NOMO-1 treated with dmso at 0.1 percent for 144 hours (cell line): Measurements from ENCODE around the gene EFCAB12.
"Not testable (repeated sequence)": the region's sequence is repeated elsewhere in the genome, so short reads cannot be mapped to it uniquely, and the experiment has no call there.

Experiments used
- DNase-seq: peaks from one replicate; lab custom pipeline; 2025; ENCODE audit not compliant: unreplicated experiment; lab: John Stamatoyannopoulos, UW

The EFCAB12 gene

DNA sequence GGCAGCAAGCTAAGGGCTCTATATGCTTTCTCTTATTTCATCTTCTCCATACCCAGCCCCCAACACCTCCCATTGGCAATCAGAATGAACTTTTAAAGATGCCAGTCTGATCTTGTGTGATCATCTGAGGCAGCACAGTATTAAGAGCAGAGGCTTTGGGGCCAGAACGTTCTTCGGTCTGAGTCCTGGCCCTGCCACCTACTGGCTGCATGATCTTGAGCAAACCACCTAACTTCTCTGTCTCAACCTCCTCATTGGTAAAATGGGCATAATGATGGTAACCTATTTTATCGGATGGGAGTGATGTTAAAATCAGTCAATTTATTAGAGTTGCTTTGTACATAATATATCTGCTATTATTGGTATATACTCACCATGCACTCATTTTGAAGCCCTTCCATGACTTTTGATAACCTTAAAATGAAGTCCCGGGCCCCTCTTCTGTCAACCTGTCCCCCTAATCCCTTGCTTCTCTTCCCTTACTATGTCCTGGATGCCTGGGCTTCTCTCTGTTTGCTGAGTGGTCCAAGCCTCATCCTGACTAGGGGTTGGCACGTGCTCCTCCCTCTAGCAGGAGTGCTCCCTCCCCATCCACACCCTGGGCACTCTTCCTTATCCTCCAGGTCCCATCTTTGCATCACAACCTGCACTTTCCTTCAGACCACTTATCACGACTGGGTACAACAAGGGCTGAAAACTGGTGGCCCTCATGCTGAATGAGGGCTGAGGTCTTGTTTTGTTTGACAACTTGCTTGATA is 6.3 kb downstream of the EFCAB12 start:
- DNase-seq = no peak

- no peak for DNase-seq
Observed at GRCh38 chr3:129421236-129421883, 7.1 kb downstream of the EFCAB12 start.

GRCh38 chr3:129419476-129419875 is 9.0 kb downstream of the EFCAB12 start:
- no peak for DNase-seq

- no peak for DNase-seq
Observed at GRCh38 chr3:129418041-129418973, 10.1 kb downstream of the EFCAB12 start.

- DNase-seq = no peak
Observed at GRCh38 chr3:129417326-129417725, 11.1 kb downstream of the EFCAB12 start.

- no peak for DNase-seq
Observed at GRCh38 chr3:129416415-129416814, 12.0 kb downstream of the EFCAB12 start.

DNA sequence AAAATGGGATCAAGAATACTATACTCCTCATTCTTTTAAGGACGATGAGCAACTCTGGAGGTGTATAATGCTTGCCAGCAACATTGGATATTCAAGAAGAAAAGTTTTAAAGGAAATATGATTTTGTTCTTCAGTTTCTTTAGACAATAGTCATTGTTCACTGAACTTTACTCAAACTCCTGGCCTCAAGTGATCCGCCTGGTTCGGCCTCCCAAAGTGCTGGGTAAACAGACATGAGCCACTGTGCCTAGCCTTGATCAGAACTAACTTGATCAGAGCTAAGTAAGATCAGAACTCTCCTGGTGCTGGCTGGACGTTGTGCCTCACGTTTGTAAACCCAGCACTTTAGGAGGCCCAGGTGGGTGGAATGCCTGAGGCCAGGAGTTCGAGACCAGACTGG is 12.6 kb downstream of the EFCAB12 start:
- no peak for DNase-seq

DNA sequence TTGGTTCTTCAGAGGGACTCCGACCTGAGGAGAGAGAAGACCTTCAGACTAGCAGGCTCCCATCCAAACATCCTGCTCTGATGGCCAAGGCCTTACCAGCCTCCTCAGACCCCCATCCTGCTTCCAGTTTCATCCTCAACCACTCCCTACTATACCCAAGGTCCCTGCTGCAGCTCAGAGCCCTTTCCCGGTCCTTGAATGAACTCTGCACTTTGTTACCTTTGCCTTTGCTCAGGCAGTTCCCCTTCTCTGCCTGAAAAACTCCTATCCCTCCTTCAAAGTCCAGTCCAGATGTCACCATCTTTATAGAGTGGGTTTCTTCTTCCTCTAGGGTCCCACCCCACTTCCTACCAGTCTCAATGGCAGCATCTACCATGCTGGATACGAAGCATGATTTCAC is 13.1 kb downstream of the EFCAB12 start:
- DNase-seq = no peak

GRCh38 chr3:129413687-129414506 is 14.5 kb downstream of the EFCAB12 start:
- no peak for DNase-seq

GRCh38 chr3:129413238-129413637 is 15.2 kb downstream of the EFCAB12 start:
- not testable (repeated sequence) for DNase-seq

DNA sequence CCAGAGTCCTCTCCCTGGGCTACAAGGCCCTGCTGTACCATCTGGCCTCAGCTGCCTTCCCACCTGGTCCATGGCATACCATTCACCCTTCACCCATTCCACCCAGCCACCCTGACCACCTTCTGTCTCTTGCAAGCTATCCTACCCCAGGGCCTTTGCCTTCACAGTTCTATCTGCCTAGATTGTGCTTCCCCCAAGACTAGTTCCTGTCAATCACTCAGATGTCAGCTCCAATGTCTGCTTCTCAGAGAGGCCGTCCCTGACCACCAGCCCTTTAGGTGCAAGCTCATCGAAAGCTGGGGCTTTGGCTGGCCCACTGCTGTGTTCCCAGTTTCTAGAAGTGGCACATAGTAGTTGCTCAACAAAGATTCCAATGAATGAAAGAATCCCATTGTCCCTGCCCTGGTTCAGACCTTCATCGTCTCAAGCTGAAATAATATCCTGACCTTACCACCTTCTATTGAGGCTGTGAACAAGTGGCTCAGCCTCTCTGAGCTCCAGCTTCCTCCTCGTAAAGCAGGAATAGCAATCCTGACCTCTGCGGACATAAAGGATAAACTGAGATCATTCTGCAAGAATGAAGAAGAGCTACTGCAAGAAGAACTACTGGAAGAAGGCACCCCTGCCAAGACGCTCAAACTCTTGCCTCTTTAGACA is 15.8 kb downstream of the EFCAB12 start:
- DNase-seq = no peak

GRCh38 chr3:129410971-129411370 is 17.5 kb downstream of the EFCAB12 start:
- no peak for DNase-seq

DNA sequence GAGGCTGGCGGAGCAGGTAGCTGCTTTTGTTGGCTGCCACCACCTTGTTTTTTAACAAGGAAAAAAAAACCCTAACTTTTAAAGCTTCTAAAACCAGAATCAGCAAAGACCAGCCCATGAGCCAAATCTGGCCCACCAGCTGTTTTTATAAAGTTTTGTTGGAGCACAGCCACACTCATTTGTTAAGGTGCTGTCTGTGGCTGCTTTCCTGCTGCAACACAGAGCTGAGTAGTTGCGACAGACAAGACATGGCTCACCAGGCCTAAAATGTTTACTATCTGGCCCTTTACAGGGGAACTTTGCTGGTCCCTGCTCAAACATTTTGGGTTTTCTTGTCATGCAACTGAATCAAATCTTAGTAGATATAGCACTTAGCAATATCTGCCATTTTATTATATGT is 18.9 kb downstream of the EFCAB12 start:
- DNase-seq = no peak

DNA sequence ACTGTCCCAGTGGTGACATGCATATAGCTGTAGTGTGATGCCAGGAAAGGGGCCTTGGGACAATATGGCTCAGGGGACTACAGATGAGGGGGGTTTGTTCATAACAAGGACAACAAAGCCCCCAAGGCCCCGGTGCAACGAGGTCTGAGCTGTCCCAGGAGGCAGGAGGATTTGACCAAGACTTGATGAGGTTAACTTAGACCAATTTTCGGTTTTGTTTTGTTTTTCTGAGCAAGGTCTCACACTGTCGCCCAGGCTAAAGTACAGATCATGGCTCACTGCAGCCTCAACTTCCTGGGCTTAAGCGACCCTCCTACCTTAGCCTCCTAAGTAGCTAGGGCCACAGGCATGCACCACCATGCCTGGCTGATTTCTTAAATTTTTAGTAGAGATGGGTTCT is 23.8 kb downstream of the EFCAB12 start:
- no peak for DNase-seq

DNA sequence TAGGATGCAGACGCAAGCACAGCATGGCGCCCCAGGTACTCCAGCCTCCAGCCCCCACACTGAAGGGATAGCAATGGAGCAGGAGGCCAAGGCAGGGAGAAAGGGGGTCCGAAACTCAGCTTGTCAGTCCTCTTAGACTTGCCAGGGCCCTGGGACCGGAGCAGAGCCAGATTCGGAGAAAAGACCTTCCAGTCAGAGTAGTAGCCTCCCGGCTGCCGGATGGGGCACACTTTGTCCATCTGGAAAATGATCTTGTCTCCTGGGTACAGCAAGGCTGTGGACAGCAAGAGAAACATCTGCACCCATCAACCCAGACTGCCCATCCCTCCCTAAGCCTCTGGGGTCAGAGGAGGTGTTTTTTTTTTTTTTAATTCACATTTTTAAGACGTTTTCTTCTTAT is 24.3 kb downstream of the EFCAB12 start:
- DNase-seq = no peak

GRCh38 chr3:129403450-129403849 is 25.0 kb downstream of the EFCAB12 start:
- no peak for DNase-seq

DNA sequence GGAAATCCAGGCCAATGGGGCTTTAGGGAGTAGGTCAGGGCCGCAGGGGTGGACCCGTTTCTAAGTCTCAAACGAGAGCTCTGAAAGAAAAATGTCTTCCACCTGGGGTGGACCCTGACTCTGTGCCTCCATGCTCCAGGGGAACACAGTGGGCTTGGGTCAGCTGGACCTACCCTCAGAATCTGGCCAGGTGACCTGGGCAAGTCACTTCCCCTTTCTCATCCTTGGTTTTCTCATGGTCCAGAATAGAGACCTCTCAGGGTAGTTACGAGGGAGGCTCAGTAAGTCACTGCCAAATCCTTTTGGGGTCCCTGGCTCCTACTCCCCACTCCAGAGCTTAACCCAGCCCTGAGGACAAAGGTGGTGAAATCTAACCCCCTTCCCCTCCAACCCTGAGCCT is 25.8 kb downstream of the EFCAB12 start:
- no peak for DNase-seq

- no peak for DNase-seq
Observed at GRCh38 chr3:129402210-129402609, 26.2 kb downstream of the EFCAB12 start.

- no peak for DNase-seq
Observed at GRCh38 chr3:129399895-129400357, 28.5 kb downstream of the EFCAB12 start.
